NCI-H146 (cell line): Measurements from ENCODE around the gene HDAC2.
A peak's percentile ranks its signal among the peaks of the same experiment; 100 is the strongest.

Experiments
- DNase-seq: peaks from one replicate; lab custom pipeline; 2025; lab: John Stamatoyannopoulos, UW

The HDAC2 gene

GRCh38 chr6:113909224-113909856 lies 61.6 kb downstream of the HDAC2 start:
- DNase-seq = peak; percentile 64

GRCh38 chr6:113908801-113909200 lies 62.1 kb downstream of the HDAC2 start:
- no peak for DNase-seq

GRCh38 chr6:113907102-113907815 lies 63.7 kb downstream of the HDAC2 start:
- DNase-seq = no peak

- DNase-seq = no peak
Measured at GRCh38 chr6:113903666-113904330, 67.2 kb downstream of the HDAC2 start.

GRCh38 chr6:113901482-113901881 lies 69.5 kb downstream of the HDAC2 start:
- DNase-seq = no peak

GRCh38 chr6:113894712-113895674 lies 76.0 kb downstream of the HDAC2 start:
- no peak for DNase-seq

GRCh38 chr6:113893866-113894265 lies 77.1 kb downstream of the HDAC2 start:
- no peak for DNase-seq

GRCh38 chr6:113893451-113893850 lies 77.5 kb downstream of the HDAC2 start:
- no peak for DNase-seq

GRCh38 chr6:113888956-113889630 lies 81.9 kb downstream of the HDAC2 start:
- DNase-seq = no peak

GRCh38 chr6:113888493-113888892 lies 82.5 kb downstream of the HDAC2 start:
- DNase-seq = no peak

GRCh38 chr6:113886512-113886911 lies 84.4 kb downstream of the HDAC2 start:
- no peak for DNase-seq

- DNase-seq = no peak
Measured at GRCh38 chr6:113884011-113884410, 86.9 kb downstream of the HDAC2 start.
